ENCODE data around the gene TULP4.

The TULP4 gene

GRCh38 chr6:158284876-158285655 lies 27.2 kb upstream of the TULP4 start:
- Histone ChIP-seq H3K9me3 (ENCODE audit: control extremely low read depth in 1 of 5, control insufficient read depth in 4 of 5, insufficient read depth in 2 of 5, low read depth in 1 of 5, low read length in 4 of 5) (no peaks in the 10 kb centered on the region), H3K27ac (ENCODE audit: insufficient read depth in 1 of 2, low read depth in 1 of 2, low read length in 2 of 2, poor library complexity in 1 of 2, severe bottlenecking in 2 of 2) (no peak overlapping the region), H3K4me1 (ENCODE audit: control extremely low read depth in 1 of 4, control insufficient read depth in 4 of 4, insufficient read depth in 4 of 4, low read length in 3 of 4) (peaks cover 0 to 6% (median 0%) of the 10 kb centered on the region in 4 experiments), H3K27me3 (replicated peaks in 2 of 5; ENCODE audit: control insufficient read depth in 4 of 5, insufficient read depth in 5 of 5, low read length in 4 of 5) (no peaks in the 10 kb centered on the region), H3K4me3 (ENCODE audit: control insufficient read depth in 1 of 7, extremely low read depth in 1 of 7, insufficient read depth in 4 of 7, low read depth in 2 of 7, low read length in 6 of 7) (no peak overlapping the region), H3K36me3 (ENCODE audit: control insufficient read depth in 4 of 4, insufficient read depth in 4 of 4, low read length in 3 of 4) (peaks cover 0 to 3% (median 0%) of the 10 kb centered on the region in 4 experiments)
- no peak for DNase-seq
- ChIA-PET CTCF (interaction anchor here (1.1 kb wide), 1 partner anchor 22 kb away, joined by 3 read pairs; no protein-coding TSS in a partner anchor), POLR2A (no interaction called here)
- WGBS (ENCODE audit: insufficient coverage) = 100% methylated on average over 4 of the region's 6 CpGs

- Histone ChIP-seq H3K27me3 (replicated peaks in 2 of 5; ENCODE audit: control insufficient read depth in 4 of 5, insufficient read depth in 5 of 5, low read length in 4 of 5) (no peaks in the 10 kb centered on the region), H3K4me3 (ENCODE audit: control insufficient read depth in 1 of 7, extremely low read depth in 1 of 7, insufficient read depth in 4 of 7, low read depth in 2 of 7, low read length in 6 of 7) (no peak overlapping the region), H3K27ac (ENCODE audit: insufficient read depth in 1 of 2, low read depth in 1 of 2, low read length in 2 of 2, poor library complexity in 1 of 2, severe bottlenecking in 2 of 2) (no peak overlapping the region), H3K36me3 (ENCODE audit: control insufficient read depth in 4 of 4, insufficient read depth in 4 of 4, low read length in 3 of 4) (peaks cover 0 to 3% (median 0%) of the 10 kb centered on the region in 4 experiments), H3K9me3 (ENCODE audit: control extremely low read depth in 1 of 5, control insufficient read depth in 4 of 5, insufficient read depth in 2 of 5, low read depth in 1 of 5, low read length in 4 of 5) (no peaks in the 10 kb centered on the region), H3K4me1 (ENCODE audit: control extremely low read depth in 1 of 4, control insufficient read depth in 4 of 4, insufficient read depth in 4 of 4, low read length in 3 of 4) (peaks cover 0 to 6% (median 0%) of the 10 kb centered on the region in 4 experiments)
- 100% methylated on average over 4 of the region's 5 CpGs for WGBS (ENCODE audit: insufficient coverage)
- DNase-seq = no peak
- CTCF ChIA-PET = interaction anchor here (1.1 kb wide), 1 partner anchor 23 kb away, joined by 3 read pairs; no protein-coding TSS in a partner anchor
- POLR2A ChIA-PET = no interaction called here
Measured at GRCh38 chr6:158285656-158286021, 26.6 kb upstream of the TULP4 start.

GRCh38 chr6:158286413-158286812 lies 25.9 kb upstream of the TULP4 start:
- Histone ChIP-seq H3K36me3 (ENCODE audit: control insufficient read depth in 4 of 4, insufficient read depth in 4 of 4, low read length in 3 of 4) (peaks cover 0 to 3% (median 0%) of the 10 kb centered on the region in 4 experiments), H3K27ac (ENCODE audit: insufficient read depth in 1 of 2, low read depth in 1 of 2, low read length in 2 of 2, poor library complexity in 1 of 2, severe bottlenecking in 2 of 2) (no peak overlapping the region), H3K9me3 (ENCODE audit: control extremely low read depth in 1 of 5, control insufficient read depth in 4 of 5, insufficient read depth in 2 of 5, low read depth in 1 of 5, low read length in 4 of 5) (no peaks in the 10 kb centered on the region), H3K4me3 (ENCODE audit: control insufficient read depth in 1 of 7, extremely low read depth in 1 of 7, insufficient read depth in 4 of 7, low read depth in 2 of 7, low read length in 6 of 7) (no peak overlapping the region), H3K27me3 (replicated peaks in 2 of 5; ENCODE audit: control insufficient read depth in 4 of 5, insufficient read depth in 5 of 5, low read length in 4 of 5) (no peaks in the 10 kb centered on the region), H3K4me1 (ENCODE audit: control extremely low read depth in 1 of 4, control insufficient read depth in 4 of 4, insufficient read depth in 4 of 4, low read length in 3 of 4) (peaks cover 0 to 6% (median 3%) of the 10 kb centered on the region in 4 experiments)
- ChIA-PET CTCF (interaction anchor here (0.9 kb wide), 1 partner anchor 8 kb away, joined by 3 read pairs; no protein-coding TSS in a partner anchor), POLR2A (no interaction called here)
- DNase-seq = no peak
- no CpG with 5 or more reads among the region's 1 CpG for WGBS (ENCODE audit: insufficient coverage)

- Histone ChIP-seq H3K9me3 (ENCODE audit: control extremely low read depth in 1 of 5, control insufficient read depth in 4 of 5, insufficient read depth in 2 of 5, low read depth in 1 of 5, low read length in 4 of 5) (peaks cover 0 to under 1% (median 0%) of the 10 kb centered on the region in 5 experiments), H3K4me3 (ENCODE audit: control insufficient read depth in 1 of 7, extremely low read depth in 1 of 7, insufficient read depth in 4 of 7, low read depth in 2 of 7, low read length in 6 of 7) (no peak overlapping the region), H3K36me3 (ENCODE audit: control insufficient read depth in 4 of 4, insufficient read depth in 4 of 4, low read length in 3 of 4) (peaks cover 0 to 3% (median 0%) of the 10 kb centered on the region in 4 experiments), H3K27me3 (replicated peaks in 2 of 5; ENCODE audit: control insufficient read depth in 4 of 5, insufficient read depth in 5 of 5, low read length in 4 of 5) (no peaks in the 10 kb centered on the region), H3K27ac (ENCODE audit: insufficient read depth in 1 of 2, low read depth in 1 of 2, low read length in 2 of 2, poor library complexity in 1 of 2, severe bottlenecking in 2 of 2) (no peak overlapping the region), H3K4me1 (ENCODE audit: control extremely low read depth in 1 of 4, control insufficient read depth in 4 of 4, insufficient read depth in 4 of 4, low read length in 3 of 4) (peaks cover 0 to 6% (median 3%) of the 10 kb centered on the region in 4 experiments)
- POLR2A ChIA-PET = no interaction called here
- no peak for DNase-seq
- no CpG with 5 or more reads among the region's 4 CpGs for WGBS (ENCODE audit: insufficient coverage)
- CTCF ChIA-PET = interaction anchor here (0.9 kb wide), 1 partner anchor 9 kb away, joined by 3 read pairs; no protein-coding TSS in a partner anchor
Measured at GRCh38 chr6:158287047-158287446, 25.2 kb upstream of the TULP4 start.

GRCh38 chr6:158290040-158290439 lies 22.2 kb upstream of the TULP4 start:
- WGBS (ENCODE audit: insufficient coverage) = 100% methylated on average over 1 of the region's 3 CpGs
- no peaks in the 10 kb centered on the region for H3K27me3 ChIP-seq (replicated peaks in 2 of 5; ENCODE audit: control insufficient read depth in 4 of 5, insufficient read depth in 5 of 5, low read length in 4 of 5)
- POLR2A ChIA-PET = interaction anchor here (0.6 kb wide), 1 partner anchor 18 kb away, joined by 4 read pairs; no protein-coding TSS in a partner anchor
- CTCF ChIA-PET = no interaction called here
- peaks cover 0 to 6% (median 4%) of the 10 kb centered on the region in 4 experiments for H3K36me3 ChIP-seq (ENCODE audit: control insufficient read depth in 4 of 4, insufficient read depth in 4 of 4, low read length in 3 of 4)
- peaks cover 0 to 5% (median 3%) of the 10 kb centered on the region in 5 experiments for H3K9me3 ChIP-seq (ENCODE audit: control extremely low read depth in 1 of 5, control insufficient read depth in 4 of 5, insufficient read depth in 2 of 5, low read depth in 1 of 5, low read length in 4 of 5)
- DNase-seq = no peak
- peaks cover 0 to 5% (median 0%) of the 10 kb centered on the region in 4 experiments for H3K4me1 ChIP-seq (ENCODE audit: control extremely low read depth in 1 of 4, control insufficient read depth in 4 of 4, insufficient read depth in 4 of 4, low read length in 3 of 4)
- no peak overlapping the region for H3K4me3 ChIP-seq (ENCODE audit: control insufficient read depth in 1 of 7, extremely low read depth in 1 of 7, insufficient read depth in 4 of 7, low read depth in 2 of 7, low read length in 6 of 7)
- no peak overlapping the region for H3K27ac ChIP-seq (ENCODE audit: insufficient read depth in 1 of 2, low read depth in 1 of 2, low read length in 2 of 2, poor library complexity in 1 of 2, severe bottlenecking in 2 of 2)

- no CpG with 5 or more reads among the region's 3 CpGs for WGBS (ENCODE audit: insufficient coverage)
- Histone ChIP-seq H3K27ac (ENCODE audit: insufficient read depth in 1 of 2, low read depth in 1 of 2, low read length in 2 of 2, poor library complexity in 1 of 2, severe bottlenecking in 2 of 2) (no peak overlapping the region), H3K9me3 (ENCODE audit: control extremely low read depth in 1 of 5, control insufficient read depth in 4 of 5, insufficient read depth in 2 of 5, low read depth in 1 of 5, low read length in 4 of 5) (peaks cover 0 to 8% (median 5%) of the 10 kb centered on the region in 5 experiments), H3K4me1 (ENCODE audit: control extremely low read depth in 1 of 4, control insufficient read depth in 4 of 4, insufficient read depth in 4 of 4, low read length in 3 of 4) (peaks cover 0 to 5% (median 0%) of the 10 kb centered on the region in 4 experiments), H3K36me3 (ENCODE audit: control insufficient read depth in 4 of 4, insufficient read depth in 4 of 4, low read length in 3 of 4) (peaks cover 3 to 6% (median 3%) of the 10 kb centered on the region in 4 experiments), H3K4me3 (ENCODE audit: control insufficient read depth in 1 of 7, extremely low read depth in 1 of 7, insufficient read depth in 4 of 7, low read depth in 2 of 7, low read length in 6 of 7) (no peak overlapping the region), H3K27me3 (replicated peaks in 2 of 5; ENCODE audit: control insufficient read depth in 4 of 5, insufficient read depth in 5 of 5, low read length in 4 of 5) (no peaks in the 10 kb centered on the region)
- CTCF ChIA-PET = no interaction called here
- POLR2A ChIA-PET = interaction anchor here (0.6 kb wide), 1 partner anchor 17 kb away, joined by 4 read pairs; no protein-coding TSS in a partner anchor
- DNase-seq = peak in 1 of 3 donors; percentile 38
Measured at GRCh38 chr6:158290659-158291058, 21.6 kb upstream of the TULP4 start.

GRCh38 chr6:158292016-158292415 lies 20.2 kb upstream of the TULP4 start:
- H3K4me1 ChIP-seq (ENCODE audit: control extremely low read depth in 1 of 4, control insufficient read depth in 4 of 4, insufficient read depth in 4 of 4, low read length in 3 of 4) = peaks cover 0 to 5% (median 0%) of the 10 kb centered on the region in 4 experiments
- no peaks in the 10 kb centered on the region for H3K27me3 ChIP-seq (replicated peaks in 2 of 5; ENCODE audit: control insufficient read depth in 4 of 5, insufficient read depth in 5 of 5, low read length in 4 of 5)
- H3K4me3 ChIP-seq (ENCODE audit: control insufficient read depth in 1 of 7, extremely low read depth in 1 of 7, insufficient read depth in 4 of 7, low read depth in 2 of 7, low read length in 6 of 7) = no peak overlapping the region
- DNase-seq = no peak
- H3K27ac ChIP-seq (ENCODE audit: insufficient read depth in 1 of 2, low read depth in 1 of 2, low read length in 2 of 2, poor library complexity in 1 of 2, severe bottlenecking in 2 of 2) = no peak overlapping the region
- POLR2A ChIA-PET = no interaction called here
- CTCF ChIA-PET = no interaction called here
- WGBS (ENCODE audit: insufficient coverage) = 100% methylated on average over 2 of the region's 3 CpGs
- H3K9me3 ChIP-seq (ENCODE audit: control extremely low read depth in 1 of 5, control insufficient read depth in 4 of 5, insufficient read depth in 2 of 5, low read depth in 1 of 5, low read length in 4 of 5) = peaks cover 0 to 15% (median 8%) of the 10 kb centered on the region in 5 experiments
- H3K36me3 ChIP-seq (ENCODE audit: control insufficient read depth in 4 of 4, insufficient read depth in 4 of 4, low read length in 3 of 4) = peaks cover 3 to 6% (median 4%) of the 10 kb centered on the region in 4 experiments
